SH-SY5Y (cell line): ENCODE data around the gene DNAH17.

ENCODE experiments used
- GATA2 ChIP-seq: IDR thresholded peaks from 2 replicates; pipeline ENCODE4 v1.6.1; 2011; ENCODE audit warnings: mild to moderate bottlenecking, low read depth, low read length
- GATA3 ChIP-seq: IDR thresholded peaks from 2 replicates; pipeline ENCODE4 v1.6.1; 2011; ENCODE audit warnings: low read depth, mild to moderate bottlenecking, low read length, moderate library complexity

GRCh38 chr17:78383725-78384471 is 193.3 kb downstream of the DNAH17 start:
- TF ChIP-seq GATA2 (no peak), GATA3 (no peak)
